ENCODE results near the gene HNRNPLL.
"Not testable (repeated sequence)": the region's sequence is repeated elsewhere in the genome, so short reads cannot be mapped to it uniquely, and the experiment has no call there.

The HNRNPLL gene

DNA sequence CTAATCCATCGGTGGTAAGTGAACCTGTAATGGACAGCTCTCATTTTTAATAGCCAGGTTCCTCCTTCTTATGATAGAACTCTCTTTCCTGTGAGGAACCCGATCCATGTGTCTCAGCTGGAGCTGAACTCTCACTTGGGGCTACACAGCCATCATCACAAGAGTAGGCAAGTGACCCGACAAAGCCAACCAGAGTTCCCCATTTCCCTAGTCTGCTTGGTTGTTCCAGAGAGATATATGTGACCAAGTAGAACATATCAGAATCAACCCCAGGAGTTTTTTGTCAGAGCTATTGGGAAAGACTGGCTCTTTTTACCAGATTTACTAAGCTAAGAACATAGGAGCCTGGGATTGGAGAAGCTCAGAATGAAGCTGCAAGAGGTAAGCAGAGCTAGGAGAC, 14.6 kb upstream of the HNRNPLL start:
- no peak for DNase-seq

DNA sequence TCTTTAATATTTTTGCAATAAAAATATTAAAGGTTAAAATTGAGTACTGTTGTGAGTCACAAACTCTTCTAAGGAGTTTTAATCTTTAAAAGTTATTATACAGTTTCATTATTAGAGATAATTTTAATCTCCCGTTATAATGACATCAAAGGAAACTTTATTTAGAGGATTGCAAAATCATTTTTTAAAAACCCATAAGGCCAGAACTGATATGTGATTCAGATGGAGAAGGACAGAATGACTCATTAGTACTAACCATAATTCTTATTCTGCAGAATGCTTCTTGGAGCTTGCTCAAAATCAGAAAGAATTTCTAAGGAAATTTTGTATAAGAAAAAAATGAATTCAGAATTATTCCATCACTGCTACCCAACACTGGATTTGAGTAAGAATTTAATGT, 12.5 kb upstream of the HNRNPLL start:
- DNase-seq, result no peak

DNA sequence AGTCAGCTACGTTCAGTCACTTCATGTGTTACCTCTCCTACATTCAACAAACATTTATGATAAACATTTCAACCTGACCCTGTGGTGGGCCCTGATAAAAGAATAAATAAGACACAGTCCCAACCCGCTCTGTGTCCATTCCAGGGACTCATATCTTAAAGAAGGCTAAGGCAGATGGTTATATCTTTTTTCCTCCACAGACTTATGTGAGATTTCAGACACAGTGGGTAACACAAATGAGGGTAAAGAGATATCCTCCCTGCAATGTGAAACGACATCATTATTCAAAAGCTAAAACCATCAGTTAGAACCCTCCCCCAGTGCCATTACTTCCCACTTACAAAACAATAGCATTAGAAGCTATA, 11.1 kb upstream of the HNRNPLL start:
- DNase-seq, result no peak

DNA sequence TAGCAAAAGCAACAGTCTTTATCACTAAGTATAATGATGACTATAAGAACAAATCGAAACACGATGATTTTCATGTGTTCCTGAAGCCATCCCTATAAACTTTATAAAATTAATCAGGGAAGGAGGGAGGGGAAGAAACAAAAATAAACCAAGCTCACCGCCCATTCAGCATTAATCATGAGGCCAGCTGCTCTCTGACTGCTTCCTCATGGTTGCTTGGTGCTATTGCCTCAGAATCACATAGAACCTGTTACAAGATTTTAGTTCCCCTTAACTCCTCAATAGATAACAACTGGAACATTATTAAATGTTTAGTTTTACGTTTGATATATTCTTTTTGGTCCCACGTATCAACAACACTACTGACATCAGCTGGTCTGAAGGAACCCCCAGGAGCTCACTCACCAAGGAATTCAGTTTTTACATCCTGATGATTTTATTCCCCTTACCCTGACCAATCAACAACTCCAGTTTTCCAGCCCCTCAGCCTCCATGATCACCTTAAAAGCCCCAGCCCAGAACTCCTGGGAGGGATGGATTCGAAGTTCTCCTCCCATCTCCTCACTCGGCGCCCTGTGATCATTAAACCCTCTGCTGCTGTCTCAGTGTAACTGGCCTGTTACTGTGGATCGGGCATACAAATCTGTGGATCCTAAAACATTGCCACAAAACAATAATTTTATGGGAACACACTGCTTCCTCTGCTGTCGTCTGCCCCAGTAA, 10.6 kb upstream of the HNRNPLL start:
- DNase-seq, result no peak

DNA sequence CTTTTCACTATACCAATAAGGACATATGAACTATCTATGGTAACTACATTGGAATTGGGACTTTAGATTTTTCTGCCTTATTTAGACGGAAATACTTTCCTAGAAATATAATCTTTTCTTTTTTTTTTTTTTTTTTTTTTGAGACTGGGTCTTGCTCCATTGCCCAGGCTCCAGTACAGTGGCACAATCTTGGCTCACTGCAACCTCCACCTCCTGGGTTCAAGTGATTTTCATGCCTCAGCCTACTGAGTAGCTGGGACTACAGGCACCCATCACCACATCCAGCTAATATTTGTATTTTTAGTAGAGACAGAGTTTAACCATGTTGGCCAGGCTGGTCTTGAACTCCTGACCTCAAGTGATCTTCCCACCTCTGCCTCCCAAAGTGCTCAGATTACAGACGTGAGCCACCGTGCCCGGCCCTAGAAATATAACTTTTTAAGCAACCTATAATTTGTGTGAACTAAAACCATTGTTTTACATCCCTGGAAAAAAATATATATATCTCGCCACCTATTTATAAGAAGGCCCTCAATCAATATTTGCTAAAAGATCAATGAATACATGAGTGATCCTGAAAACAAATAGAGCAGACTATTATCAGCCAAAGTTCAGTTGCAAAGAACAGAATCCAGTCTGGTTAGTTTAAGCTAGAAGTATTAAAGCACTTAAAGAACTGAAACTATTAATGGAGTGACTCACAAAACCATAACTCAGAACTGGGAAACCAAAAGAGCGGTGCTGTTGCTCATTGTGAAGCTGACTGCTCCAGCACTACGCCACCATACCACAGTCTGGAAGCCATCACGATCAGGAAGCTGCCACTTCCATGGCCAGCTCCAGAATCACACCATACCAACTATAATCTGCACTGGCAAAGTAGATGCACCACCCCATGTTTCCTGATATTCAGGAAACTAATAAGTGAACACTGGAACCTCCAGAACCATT, 8.4 kb upstream of the HNRNPLL start:
- DNase-seq, result no peak

DNA sequence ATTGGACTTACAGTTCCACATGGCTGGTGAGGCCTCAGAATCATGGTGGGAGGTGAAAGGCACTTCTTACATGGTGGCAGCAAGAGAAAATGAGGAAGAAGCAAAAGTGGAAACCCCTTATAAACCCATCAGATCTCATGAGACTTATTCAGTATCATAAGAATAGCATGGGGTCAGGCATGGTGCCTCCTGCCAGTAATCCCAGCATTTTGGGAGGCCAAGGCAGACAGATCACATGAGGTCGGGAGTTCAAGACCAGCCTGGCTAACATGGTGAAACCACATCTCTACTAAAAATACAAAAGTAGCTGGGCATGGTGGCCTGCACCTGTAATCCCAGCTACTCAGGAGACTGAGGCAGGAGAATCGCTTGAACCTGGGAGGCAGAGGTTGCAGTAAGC, 6.5 kb upstream of the HNRNPLL start:
- DNase-seq, result not testable (repeated sequence)

DNA sequence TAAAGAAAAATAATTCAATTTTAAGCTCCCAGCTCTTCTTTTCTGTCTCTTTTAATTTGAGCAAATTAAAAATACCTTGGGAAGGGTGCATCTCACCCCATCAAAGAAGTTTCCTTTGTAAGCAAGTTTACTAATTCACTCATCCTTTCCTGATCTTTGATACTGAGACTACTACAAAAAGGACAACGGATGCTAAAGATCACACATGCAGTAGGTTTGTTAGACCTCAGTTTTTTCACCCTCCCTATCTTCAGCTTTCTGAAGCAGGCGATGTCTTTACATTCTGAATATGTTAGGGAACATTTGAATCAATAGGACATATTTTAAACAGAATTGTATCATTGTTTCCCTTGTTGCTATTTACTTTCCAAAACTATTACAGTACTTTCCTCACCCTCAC, 6.0 kb upstream of the HNRNPLL start:
- no peak for DNase-seq

DNA sequence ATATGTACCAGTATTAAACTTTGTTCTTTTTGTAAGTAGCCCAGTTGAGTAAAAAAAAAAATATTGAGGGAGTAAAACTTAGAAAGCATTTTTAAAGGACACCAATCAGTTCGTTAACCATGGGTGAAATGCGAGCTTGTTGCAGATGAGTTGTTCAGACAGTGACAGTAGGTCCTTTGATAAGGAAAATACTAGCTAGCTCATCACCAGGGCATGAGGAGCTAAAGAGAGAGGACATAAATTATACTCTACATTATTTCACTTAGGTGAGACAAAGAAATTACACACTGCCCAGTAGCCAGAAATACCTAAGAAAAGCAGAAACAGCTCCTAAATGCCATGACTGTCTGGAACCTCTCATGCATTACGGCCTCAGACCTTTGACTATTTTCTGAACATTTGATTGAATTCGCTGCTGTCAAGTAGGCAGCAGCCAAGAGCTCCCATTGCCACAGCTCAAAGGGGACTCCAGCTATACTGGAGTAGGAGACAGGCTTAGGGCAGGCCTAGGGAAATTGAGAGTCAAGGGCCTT, 2.6 kb upstream of the HNRNPLL start:
- DNase-seq, result no peak

DNA sequence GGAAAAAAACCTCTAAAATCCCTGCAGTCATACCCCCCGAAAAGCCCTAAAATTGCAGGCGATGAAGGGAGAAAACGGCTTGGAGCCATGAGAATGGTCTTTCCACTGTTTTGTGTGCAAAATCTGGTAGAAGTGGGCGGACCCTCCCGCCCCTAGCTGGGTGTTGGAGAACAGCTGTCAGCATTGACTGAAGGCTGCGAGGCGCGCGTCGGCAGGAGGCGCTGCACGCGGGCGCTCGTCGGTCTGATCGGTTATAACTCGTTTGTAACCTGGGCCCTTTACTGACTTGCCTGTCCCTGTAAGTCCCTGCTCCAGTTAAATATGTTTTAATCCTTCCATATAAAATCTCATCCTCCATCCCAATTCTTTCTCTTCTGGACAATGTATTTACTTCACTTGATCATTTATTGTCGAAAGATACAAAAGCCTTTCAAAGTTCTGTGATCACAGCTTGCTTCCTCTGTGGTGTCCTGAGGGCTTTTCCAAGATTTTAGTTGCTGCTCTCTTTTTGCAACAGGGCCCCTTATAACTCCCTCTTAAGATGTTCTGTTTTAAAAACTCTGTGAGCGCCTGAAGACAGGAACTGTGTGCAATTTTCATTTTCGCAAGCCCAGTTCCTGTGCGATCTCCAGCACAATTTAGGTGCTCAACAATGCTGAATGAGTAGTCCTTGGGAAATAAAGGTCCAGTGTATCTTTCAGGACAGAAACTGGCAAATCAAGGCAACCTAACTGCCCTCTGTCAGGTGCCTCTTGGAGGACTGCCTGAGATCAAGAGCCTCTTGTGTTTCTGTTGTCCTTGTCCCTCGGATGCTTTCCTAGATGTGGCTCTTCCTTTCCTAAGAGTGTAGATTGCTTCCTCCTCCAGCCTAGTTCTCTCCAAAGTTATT, 918 bp upstream of the HNRNPLL start:
- peak; percentile 58 to 89 for DNase-seq

DNA sequence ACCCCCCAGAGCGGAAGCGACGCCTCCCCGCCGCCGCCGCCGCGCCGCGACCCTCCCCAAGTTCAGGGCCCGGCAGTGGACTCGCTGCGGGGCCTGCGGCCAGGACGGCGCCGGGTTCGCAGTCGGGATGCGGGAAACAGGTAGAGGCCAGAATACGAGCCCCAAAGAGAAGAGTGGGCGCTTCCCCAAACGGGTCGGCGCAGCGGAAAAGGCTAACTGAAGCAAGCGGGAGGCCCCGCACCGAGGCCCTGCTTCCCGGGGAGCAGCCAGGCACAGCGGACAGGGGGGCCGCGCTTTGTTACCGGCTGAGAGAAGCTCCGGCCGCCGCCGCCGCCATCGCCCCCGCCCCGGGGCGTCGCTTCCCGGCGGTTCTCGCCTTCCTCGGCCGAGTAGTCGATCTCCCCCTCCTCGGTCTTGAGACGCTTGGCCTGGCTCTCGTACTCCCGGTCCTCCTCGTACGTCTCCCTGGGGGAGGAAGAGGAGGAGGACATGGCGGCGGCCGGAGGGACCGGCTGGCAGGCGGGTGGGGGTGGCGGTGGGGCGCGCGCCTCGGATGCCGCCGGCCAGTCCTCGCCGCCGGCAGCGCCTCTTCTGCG, 494 bp downstream of the HNRNPLL start:
- DNase-seq, result no peak

DNA sequence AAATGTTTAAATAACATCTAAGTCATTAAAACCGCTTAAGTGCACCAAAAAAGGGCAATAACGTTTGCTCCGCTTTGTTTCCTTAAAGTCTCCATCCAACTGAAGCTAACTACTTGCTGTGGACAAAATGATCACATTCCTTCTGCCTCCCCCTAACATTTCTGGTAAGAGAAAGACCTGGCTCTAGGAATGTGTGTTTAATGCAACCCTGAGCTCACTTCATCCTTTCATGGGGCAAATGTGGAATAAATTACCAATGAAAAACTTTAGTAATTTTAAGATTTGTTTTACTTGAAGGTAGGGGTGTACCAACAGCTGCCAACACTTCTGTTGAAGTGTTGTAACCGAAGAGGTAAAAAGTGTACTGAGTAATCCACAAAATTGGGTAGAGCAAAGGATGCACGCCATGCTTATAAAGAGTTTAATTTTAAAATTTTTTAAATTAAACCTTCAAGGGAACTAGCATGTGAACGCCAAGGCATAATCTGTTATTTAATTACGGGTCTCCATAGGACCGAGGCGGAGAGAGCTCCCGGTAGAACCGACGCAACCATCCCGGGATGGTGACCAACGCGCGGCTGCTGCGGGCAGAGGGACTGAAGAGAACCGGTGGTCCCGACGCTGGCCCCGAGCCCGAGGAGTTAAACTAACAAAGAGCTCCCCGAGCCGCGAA, 1.1 kb downstream of the HNRNPLL start:
- DNase-seq, result peak in 1 of 2 experiments; percentile 9

DNA sequence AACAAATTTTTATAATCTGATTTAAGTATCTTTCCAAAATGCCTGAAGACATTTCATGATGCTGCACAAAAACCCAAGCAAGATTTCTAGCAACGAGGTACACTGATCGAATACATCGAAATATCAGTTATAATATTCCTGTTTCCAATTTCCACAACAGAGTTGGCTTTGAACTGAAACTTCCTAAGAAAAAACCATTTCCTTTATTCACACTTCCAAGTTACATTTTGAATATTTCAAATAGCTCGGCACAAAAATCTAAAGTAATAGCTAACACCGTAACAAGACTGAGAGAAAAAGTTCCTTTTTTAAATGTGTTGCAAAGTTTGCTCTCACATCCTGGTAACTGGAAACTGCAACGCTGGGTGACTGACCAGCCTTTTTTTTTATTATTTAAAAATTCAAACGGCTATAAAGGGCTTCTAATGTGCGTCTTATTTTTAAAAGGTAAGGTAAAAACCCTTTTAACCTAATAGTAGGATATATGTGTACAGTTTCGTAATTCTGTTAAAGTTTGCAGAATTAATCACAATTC, 1.7 kb downstream of the HNRNPLL start:
- no peak for DNase-seq

DNA sequence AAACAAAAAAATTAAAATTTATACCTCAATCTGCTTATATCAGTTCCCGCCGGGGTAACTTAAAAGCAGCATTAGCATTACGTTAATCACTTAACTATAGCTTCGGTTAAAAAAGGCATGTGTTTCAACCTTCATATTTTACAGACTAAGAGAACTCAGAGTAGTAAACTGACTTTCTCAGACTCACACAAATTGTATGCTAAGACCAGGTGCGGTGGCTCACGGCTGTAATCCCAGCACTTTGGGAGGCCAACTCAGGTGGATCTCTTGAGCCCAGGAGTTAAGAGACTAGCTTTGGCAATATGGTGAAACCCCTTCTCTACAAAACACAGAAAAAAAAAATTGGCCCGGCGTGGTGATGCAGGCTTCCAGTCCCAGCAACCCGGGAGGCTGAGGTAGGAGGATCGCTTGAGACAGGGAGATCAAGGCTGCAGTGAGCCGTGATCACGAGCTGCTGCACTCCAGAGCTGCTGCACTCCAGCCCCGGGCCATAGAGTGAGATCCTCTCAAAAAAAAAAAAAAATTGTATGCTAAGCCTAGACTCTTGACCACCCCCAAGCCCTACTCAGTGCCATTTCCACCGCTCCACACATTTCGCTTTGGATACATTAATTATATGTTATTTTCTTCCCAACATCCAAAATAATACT, 2.4 kb downstream of the HNRNPLL start:
- peak in 1 of 2 experiments; percentile 30 for DNase-seq

DNA sequence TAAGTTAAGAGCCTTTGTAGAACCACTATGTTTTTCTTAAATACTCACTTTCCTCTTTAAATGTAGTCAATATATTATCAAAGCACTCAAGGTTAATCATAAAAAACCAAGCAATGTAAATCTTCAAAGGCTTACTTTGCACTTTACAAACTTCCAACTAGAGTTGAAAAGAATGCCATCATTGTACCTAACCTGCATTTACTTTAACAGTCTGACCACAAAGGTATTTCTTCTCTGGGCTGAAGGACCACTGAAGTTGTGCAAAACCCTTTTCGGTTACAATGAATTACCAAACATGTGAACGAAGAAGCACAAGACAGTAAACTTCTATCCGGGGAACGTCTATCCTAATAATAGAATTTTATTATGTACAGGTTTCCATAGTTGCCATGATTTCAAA, 3.0 kb downstream of the HNRNPLL start:
- no peak for DNase-seq

DNA sequence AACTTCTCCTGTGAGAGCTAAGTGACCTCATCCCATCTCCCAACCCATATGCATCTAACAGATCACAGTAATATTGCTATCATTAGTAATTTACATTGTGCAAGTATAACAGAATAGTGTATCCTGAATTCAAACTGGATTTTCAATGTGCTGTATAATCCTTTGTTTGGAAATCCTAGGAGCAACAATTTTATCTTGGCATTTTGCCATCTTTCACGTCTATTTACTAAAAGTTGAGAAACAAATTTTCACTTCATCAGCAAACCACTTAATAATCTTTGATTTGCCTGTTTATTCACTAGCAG, 3.8 kb downstream of the HNRNPLL start:
- no peak for DNase-seq

DNA sequence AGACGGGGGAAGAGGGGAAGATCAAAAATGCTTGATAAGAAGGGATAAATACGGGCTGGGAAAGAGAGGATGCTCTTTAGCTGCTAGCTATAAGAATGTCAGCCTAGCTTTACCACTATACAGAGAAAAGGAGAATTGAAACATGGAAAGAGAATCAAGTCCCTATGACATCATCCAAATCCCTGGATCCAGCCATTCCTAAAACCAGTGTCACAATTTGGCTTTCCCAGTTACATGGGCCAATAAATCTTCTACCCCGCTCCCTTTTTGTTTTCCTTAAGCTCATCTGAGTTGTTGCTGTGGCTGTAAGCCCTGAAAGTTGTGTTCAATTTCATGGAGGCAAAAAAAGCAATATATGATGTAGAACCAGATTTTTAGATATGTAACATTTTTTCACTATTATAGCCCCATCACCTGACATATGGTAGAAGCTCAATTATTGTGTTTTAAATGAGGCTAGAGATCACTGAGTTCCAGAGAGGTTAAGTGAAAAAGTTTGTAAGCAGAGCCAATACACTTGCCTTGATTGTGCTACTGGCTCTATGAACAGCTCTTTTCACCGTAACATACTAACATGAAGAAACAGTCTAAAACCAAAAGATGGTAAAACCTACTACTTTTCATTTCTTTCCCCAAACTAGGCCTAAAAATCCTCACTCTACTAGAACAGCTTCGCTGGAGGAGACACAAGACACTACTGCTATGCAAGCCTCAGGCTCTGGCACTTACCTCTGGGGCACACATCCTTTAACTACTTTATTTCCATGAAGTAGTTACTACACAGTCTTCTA, 4.3 kb downstream of the HNRNPLL start:
- no peak for DNase-seq

DNA sequence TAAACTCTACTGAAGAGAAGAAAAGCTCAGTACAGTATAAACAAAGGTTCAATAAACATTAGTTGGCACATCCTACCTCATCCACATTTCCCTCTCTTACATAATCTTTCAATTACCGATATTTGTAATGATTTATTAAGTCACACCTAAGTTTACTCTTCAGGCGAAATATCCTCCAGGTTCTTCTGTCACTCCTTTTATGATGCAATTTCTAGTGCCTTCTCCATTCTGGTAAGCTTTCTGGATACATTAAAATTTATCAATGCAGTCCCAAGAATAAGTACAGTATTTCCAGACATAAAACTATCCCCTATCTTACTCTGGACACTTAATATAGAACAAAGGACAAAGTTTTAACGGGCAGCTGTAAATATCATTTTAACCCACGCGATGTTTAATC, 5.6 kb downstream of the HNRNPLL start:
- no peak for DNase-seq

DNA sequence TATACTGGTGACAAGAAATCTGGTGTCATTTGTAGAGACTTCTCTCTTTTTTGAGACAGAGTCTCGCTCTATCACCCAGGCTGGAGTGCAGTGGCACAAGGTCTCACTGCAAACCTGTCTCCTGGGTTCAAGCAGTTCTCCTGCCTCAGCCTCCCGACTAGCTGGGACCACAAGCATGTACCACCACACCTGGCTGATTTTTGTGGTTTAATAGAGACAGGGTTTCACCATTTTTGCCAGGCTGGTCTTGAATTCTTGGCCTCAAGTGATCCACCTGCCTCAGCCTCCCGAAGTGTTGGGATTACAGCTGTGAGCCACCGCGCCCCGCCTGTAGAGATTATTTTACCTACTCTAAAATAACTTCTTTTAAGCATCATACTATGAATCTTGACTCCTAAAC, 6.5 kb downstream of the HNRNPLL start:
- no peak for DNase-seq

DNA sequence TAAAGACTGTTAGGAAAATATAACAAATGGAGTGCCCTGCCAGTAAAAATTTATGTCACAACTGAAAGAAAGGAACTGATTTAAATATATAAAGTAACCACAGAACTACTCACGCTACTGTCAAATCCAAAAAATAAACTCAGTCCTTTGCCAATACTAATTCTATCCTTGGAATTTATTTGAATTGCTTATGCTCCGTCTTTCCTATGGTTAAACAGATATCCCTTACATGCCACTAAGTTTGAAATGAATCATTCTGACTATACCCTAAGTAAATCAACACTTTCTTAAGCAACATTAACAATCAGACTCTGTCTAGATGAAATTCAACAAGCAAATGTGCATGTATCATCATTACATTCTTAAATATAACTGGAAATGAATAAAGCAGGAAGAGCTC, 9.8 kb downstream of the HNRNPLL start:
- DNase-seq, result no peak

DNA sequence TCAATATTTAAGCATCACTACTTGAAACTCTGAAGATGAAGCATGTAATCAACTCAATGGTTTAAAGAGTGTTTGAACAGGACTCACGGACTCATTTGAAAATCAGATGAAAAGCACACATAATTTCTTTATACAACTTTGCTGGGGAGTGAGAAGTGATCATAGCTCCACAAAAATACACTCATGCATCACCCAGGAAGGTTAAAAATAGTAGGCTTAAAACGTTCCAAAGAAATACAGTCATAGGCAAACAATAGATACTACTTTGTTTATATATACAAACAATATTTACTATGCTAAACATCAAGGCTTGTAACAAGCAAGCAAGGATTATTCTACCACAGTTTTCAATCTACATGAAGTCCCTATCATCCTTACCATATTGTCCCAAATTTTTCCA, 11.6 kb downstream of the HNRNPLL start:
- no peak for DNase-seq

DNA sequence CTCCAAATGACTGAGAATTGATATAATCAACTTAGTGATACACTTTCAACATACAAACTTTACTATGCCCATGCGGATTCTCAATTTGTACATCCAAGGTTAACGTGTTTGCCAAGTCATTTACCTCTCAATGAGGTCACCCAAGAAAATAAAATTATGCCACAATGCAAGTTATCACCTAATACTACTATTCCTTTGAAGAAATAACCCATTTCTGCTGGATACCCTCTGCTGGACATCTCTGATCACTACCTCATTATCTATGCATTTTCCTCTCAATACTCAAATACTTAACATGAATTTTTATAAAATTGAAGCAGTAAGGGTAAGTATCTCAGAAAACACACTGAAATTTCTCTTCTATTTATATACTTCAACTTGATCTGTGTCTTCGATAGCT, 12.7 kb downstream of the HNRNPLL start:
- DNase-seq, result peak in 1 of 2 experiments; percentile 15
